Measurements from ENCODE around the gene UBE3D.

GRCh38 chr6:83108378-83108777 is 42.7 kb upstream of the UBE3D start:
- no peak for TF ChIP-seq CTCF (IDR thresholded peaks at IDR 0.05; ENCODE audit: low read depth, low read length, poor library complexity, severe bottlenecking)
- no peak for TF ChIP-seq EZH2phosphoT487 (IDR thresholded peaks at IDR 0.05; ENCODE audit: borderline replicate concordance, low read length)
